Measurements from ENCODE around the gene TBC1D30. TPM values are rescaled to one million over a fixed set of nuclear protein-coding genes. Genes with fewer than 3 reads are reported as not detected.
A peak's percentile ranks its signal among the peaks of the same experiment; 100 is the strongest.

The TBC1D30 gene
- total RNA-seq, 4 donors from 2014 or later, result 7.0 to 31.3 (median 9.0) TPM

DNA sequence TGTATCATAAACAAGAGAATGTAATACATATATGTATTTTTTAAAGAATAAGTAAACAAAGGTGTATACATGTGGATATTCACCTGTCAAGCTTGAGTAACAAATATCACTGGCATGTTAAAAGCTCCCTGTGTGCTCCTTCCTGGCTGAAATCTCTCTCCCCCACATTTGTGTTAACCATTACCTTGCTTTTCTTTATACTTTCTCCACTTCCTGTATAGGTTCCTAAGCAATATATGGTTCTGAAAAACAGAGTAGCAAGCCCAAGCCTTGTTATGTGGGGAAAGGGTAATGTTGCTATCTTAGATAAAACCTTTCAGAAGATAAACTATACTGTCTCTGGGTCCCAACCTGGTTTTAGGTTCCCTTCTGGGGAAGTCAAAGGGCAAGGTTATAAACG, 32.3 kb upstream of the TBC1D30 start:
- H3K27me3 ChIP-seq, result no peaks in the 10 kb centered on the region
- H3K4me1 ChIP-seq, result peaks cover 0 to 15% of the 10 kb centered on the region in 2 donors
- TF ChIP-seq POLR2A (IDR thresholded peaks at IDR 0.05), result no peak
- TF ChIP-seq, protein P1, sequence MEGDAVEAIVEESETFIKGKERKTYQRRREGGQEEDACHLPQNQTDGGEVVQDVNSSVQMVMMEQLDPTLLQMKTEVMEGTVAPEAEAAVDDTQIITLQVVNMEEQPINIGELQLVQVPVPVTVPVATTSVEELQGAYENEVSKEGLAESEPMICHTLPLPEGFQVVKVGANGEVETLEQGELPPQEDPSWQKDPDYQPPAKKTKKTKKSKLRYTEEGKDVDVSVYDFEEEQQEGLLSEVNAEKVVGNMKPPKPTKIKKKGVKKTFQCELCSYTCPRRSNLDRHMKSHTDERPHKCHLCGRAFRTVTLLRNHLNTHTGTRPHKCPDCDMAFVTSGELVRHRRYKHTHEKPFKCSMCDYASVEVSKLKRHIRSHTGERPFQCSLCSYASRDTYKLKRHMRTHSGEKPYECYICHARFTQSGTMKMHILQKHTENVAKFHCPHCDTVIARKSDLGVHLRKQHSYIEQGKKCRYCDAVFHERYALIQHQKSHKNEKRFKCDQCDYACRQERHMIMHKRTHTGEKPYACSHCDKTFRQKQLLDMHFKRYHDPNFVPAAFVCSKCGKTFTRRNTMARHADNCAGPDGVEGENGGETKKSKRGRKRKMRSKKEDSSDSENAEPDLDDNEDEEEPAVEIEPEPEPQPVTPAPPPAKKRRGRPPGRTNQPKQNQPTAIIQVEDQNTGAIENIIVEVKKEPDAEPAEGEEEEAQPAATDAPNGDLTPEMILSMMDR (IDR thresholded peaks at IDR 0.05), result no peak
- no peaks in the 10 kb centered on the region for H3K36me3 ChIP-seq
- 75 to 89% methylated on average over 1 of the region's 1 CpG for WGBS, 2 donors
- intact Hi-C loops (cut with DNase I), result no loop called here
- H3K27ac ChIP-seq, result no peak overlapping the region
- DNase-seq, result no peak
- H3K4me3 ChIP-seq (replicated peaks in 1 of 3), result no peak overlapping the region
- H3K9me3 ChIP-seq, result no peaks in the 10 kb centered on the region

DNA sequence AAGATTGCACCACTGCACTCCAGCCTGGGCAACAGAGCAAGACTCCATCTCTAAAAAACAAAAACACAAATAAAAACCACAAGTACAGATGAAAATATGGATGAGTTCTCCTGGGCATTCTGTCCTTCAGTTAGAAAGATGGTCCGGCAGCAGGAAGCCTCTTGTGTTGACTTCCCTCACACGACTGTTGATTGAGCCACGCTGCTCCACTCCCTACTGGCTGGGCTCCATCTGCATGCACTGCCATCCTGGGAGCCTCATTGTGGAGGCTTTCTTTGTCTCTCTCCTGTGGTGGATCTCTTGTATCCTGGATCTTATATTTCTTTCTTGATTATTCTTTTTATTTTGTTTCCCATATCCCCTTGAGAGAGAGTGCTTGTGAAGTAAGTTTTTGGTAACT, 30.8 kb upstream of the TBC1D30 start:
- TF ChIP-seq, protein P1 (IDR thresholded peaks at IDR 0.05), result no peak
- no peak for TF ChIP-seq POLR2A (IDR thresholded peaks at IDR 0.05)
- 66 to 69% methylated on average over 3 of the region's 3 CpGs for WGBS, 2 donors
- H3K9me3 ChIP-seq, result no peaks in the 10 kb centered on the region
- no peak for DNase-seq
- H3K4me3 ChIP-seq (replicated peaks in 1 of 3), result no peak overlapping the region
- intact Hi-C loops (cut with DNase I), result no loop called here
- peaks cover 0 to 16% of the 10 kb centered on the region in 2 donors for H3K4me1 ChIP-seq
- H3K27ac ChIP-seq, result no peak overlapping the region
- no peaks in the 10 kb centered on the region for H3K36me3 ChIP-seq
- H3K27me3 ChIP-seq, result no peaks in the 10 kb centered on the region

DNA sequence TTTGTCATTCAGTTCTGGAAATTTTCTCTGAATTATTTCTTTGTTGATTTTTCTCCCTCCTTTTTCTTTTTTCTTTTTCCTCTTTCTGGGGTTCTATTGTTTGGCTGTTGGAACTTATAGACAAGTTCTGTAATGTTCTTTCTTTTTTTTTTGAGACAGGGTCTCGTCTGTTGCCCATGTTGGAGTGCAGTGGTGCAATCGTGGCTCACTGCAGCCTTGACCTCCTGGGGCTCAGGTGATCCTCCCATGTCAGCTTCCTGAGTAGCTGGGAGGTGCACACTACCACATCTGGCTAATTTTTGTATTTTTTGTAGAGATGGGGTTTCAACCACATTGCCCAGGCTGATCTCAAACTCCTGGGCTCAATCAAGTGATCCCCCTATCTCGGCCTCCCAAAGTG, 30.1 kb upstream of the TBC1D30 start:
- Histone ChIP-seq H3K36me3 (no peaks in the 10 kb centered on the region), H3K9me3 (no peaks in the 10 kb centered on the region), H3K27me3 (no peaks in the 10 kb centered on the region), H3K4me1 (peaks cover 0 to 16% of the 10 kb centered on the region in 2 donors), H3K4me3 (replicated peaks in 1 of 3) (no peak overlapping the region), H3K27ac (no peak overlapping the region)
- WGBS, 2 donors, result 78 to 84% methylated on average over 3 of the region's 3 CpGs
- intact Hi-C loops (cut with DNase I), result no loop called here
- TF ChIP-seq, protein P1 (IDR thresholded peaks at IDR 0.05), result no peak
- no peak for TF ChIP-seq POLR2A (IDR thresholded peaks at IDR 0.05)
- no peak for DNase-seq

DNA sequence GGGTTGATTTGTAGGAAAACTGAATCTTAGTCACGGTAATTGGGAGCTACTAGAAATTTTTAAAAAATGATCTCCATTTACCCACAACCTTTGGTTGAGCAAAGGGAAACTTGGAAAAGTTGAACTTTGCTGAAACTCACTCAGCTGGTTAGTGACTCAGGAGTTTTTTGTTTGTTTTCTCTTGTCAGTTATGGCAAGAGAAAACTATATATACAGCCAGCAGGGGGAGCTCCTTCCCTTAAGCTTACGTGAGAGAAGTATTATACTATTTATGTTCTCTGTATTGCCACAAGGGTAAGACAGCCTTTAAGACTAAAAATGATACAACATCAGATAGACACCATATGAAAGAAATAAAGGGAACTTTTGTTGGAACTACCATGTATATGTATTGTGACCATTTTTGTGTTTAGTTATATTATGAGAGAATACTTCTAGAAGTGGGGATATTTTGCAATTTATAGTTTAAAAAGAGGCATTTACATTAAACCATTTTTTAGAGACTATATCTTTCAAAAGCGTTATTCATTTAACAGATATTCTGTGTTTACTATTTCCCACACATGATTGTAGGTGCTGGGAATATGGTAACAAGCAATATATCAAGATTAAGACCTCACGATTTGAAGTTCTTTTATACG, 28.1 kb upstream of the TBC1D30 start:
- intact Hi-C loops (cut with DNase I), result no loop called here
- H3K4me1 ChIP-seq, result peaks cover 0 to 16% of the 10 kb centered on the region in 2 donors
- no peaks in the 10 kb centered on the region for H3K27me3 ChIP-seq
- TF ChIP-seq, protein P1 (IDR thresholded peaks at IDR 0.05), result peak; percentile 57 to 87 (median 68)
- TF ChIP-seq POLR2A (IDR thresholded peaks at IDR 0.05), result no peak
- no peaks in the 10 kb centered on the region for H3K9me3 ChIP-seq
- H3K27ac ChIP-seq, result peak overlapping the region; percentile 14 to 50 (median 48)
- no peak overlapping the region for H3K4me3 ChIP-seq (replicated peaks in 1 of 3)
- WGBS, 2 donors, result 55 to 59% methylated on average over 5 of the region's 5 CpGs
- no peaks in the 10 kb centered on the region for H3K36me3 ChIP-seq
- DNase-seq, result peak; percentile 53 to 69

DNA sequence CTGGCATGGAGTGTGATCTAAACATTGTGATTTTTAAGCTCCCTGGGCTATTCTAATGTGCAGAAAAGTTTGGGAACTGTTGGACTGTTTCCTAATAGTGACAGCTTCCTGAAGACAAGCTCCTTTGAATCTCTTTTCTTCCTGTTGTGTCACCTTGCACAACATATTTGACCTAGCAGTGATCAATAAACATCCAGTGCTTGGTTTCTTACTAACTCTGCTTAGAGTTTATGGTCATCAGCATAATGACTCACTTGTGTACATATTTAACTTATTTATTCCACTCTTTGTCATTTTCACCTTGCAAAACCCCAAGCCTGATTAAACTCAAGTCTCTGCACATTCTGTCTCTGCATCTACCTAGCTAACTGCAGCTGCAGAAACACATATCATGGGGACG, 27.3 kb upstream of the TBC1D30 start:
- H3K27ac ChIP-seq, result peak overlapping the region in 1 of 3 donors; percentile 50
- DNase-seq, result no peak
- no peaks in the 10 kb centered on the region for H3K36me3 ChIP-seq
- H3K4me1 ChIP-seq, result peaks cover 0 to 16% of the 10 kb centered on the region in 2 donors
- H3K4me3 ChIP-seq (replicated peaks in 1 of 3), result no peak overlapping the region
- intact Hi-C loops (cut with DNase I), result no loop called here
- no peaks in the 10 kb centered on the region for H3K27me3 ChIP-seq
- H3K9me3 ChIP-seq, result no peaks in the 10 kb centered on the region
- TF ChIP-seq, protein P1 (IDR thresholded peaks at IDR 0.05), result no peak
- TF ChIP-seq POLR2A (IDR thresholded peaks at IDR 0.05), result no peak
- WGBS, 2 donors, result 94 to 100% methylated on average over 1 of the region's 1 CpG
